ENCODE measurements around the gene DDX51. TPM values are rescaled to one million over a fixed set of nuclear protein-coding genes. Genes with fewer than 3 reads are reported as not detected.

Gene DDX51
- total and polyA plus RNA-seq, 2 of the 4 experiments (the other 2 are of a cell fraction): 3.8 to 14.5 TPM

- H4K91ac ChIP-seq (ENCODE audit: insufficient read depth, low read depth, low read length): no peak overlapping the region
- ATAC-seq (ENCODE audit: low read depth): no peak
- H3K9me1 ChIP-seq (ENCODE audit: insufficient read depth, low read length): 0 out of 2 replicates have a peak, but pooled peaks cover 3% of the 10 kb centered on the region
- H3K9ac ChIP-seq (ENCODE audit: low read depth, low read length): no peak overlapping the region
- no peak for DNase-seq
- H3K4me3 ChIP-seq (ENCODE audit: insufficient read depth, low read depth, low read length): no peak overlapping the region
- H2AK5ac ChIP-seq (ENCODE audit: low read depth, low read length): no peak overlapping the region
- H2BK20ac ChIP-seq (ENCODE audit: low read depth, low read length): no peak overlapping the region
- intact Hi-C loops (cut with micrococcal nuclease) (no loop called here), dilution Hi-C loops (cut with HindIII; ENCODE audit: low sequenced_read_pairs, unreplicated experiment) (no loop called here), in situ Hi-C loops (cut with MboI; ENCODE audit: low sequenced_read_pairs) (no loop called here)
- H2AK9ac ChIP-seq (replicated peaks; ENCODE audit: low read depth, low read length, poor library complexity): no peak overlapping the region
- CTCF ChIA-PET: no interaction called here
- H4K20me1 ChIP-seq (ENCODE audit: insufficient read depth, low read length): no peaks in the 10 kb centered on the region; the same call in none of the 2 replicates
- H3K27ac ChIP-seq (ENCODE audit: insufficient read depth, low read length): no peak overlapping the region
- no peak overlapping the region for H2AFZ ChIP-seq (replicated peaks; ENCODE audit: low read length, poor library complexity)
- H3K27me3 ChIP-seq (ENCODE audit: control insufficient read depth, insufficient read depth, low read length): no peaks in the 10 kb centered on the region
- no peak overlapping the region for H4K8ac ChIP-seq (ENCODE audit: low read depth in 2 of 2, low read length in 2 of 2)
- H3K56ac ChIP-seq (ENCODE audit: extremely low read depth, insufficient read depth, low read length): no peak overlapping the region
- H3K14ac ChIP-seq (replicated peaks; ENCODE audit: low read depth, low read length): no peak overlapping the region
- H3K4me2 ChIP-seq (ENCODE audit: low read depth, low read length): no peak overlapping the region
- H3K79me1 ChIP-seq (ENCODE audit: low read depth in 1 of 2, low read length in 2 of 2): peaks cover 0 to 10% of the 10 kb centered on the region in 2 experiments; a peak in 2 of 4 replicates
- H3K23ac ChIP-seq (ENCODE audit: low read depth, low read length): no peak overlapping the region
- WGBS, 2 experiments (ENCODE audit: extremely low coverage in 2 of 2, insufficient read length in 1 of 2): 40% methylated on average over 1 of the region's 9 CpGs; no CpG with 5 or more reads in 1 of the 2 experiments
- H3K4me1 ChIP-seq (ENCODE audit: control insufficient read depth, insufficient read depth, low read length): peaks cover 2% of the 10 kb centered on the region; the same call in 1 of the 2 replicates
- H2BK120ac ChIP-seq (ENCODE audit: low read depth, low read length): no peak overlapping the region
- no peak overlapping the region for H4K5ac ChIP-seq (ENCODE audit: low read depth, low read length)
- H3K4ac ChIP-seq (ENCODE audit: low read depth, low read length): no peak overlapping the region
- peaks cover 14% of the 10 kb centered on the region; the same call in 1 of the 2 replicates for H3K36me3 ChIP-seq (ENCODE audit: control insufficient read depth, insufficient read depth, low read length)
- POLR2A ChIA-PET (ENCODE audit: unreplicated experiment): no interaction called here
- no peak overlapping the region for H2BK5ac ChIP-seq (ENCODE audit: low read depth, low read length, poor library complexity, severe bottlenecking)
- H3K18ac ChIP-seq (ENCODE audit: low read depth, low read length): no peak overlapping the region
- H2BK15ac ChIP-seq (ENCODE audit: low read depth, low read length): no peak overlapping the region
- TF ChIP-seq ELK1 (IDR thresholded peaks at IDR 0.05; ENCODE audit: borderline replicate concordance, low read depth, low read length) (no peak), RFX5 (IDR thresholded peaks at IDR 0.05; ENCODE audit: low read depth, low read length) (no peak), CEBPB (IDR thresholded peaks at IDR 0.05; ENCODE audit: low read depth, low read length) (no peak), POLR2A (IDR thresholded peaks at IDR 0.05; ENCODE audit: low read depth, low read length) (no peak), BHLHE40 (IDR thresholded peaks at IDR 0.05; ENCODE audit: low read depth, low read length) (no peak), MAFK (IDR thresholded peaks at IDR 0.05; ENCODE audit: low read depth, low read length) (no peak), SMC3 (IDR thresholded peaks at IDR 0.05; ENCODE audit: low read depth, low read length) (no peak), USF2 (IDR thresholded peaks at IDR 0.05; ENCODE audit: low read depth, low read length) (no peak), FOS (IDR thresholded peaks at IDR 0.05; ENCODE audit: low read depth, low read length) (no peak), MAZ (IDR thresholded peaks at IDR 0.05; ENCODE audit: borderline replicate concordance, low read depth, low read length) (no peak), MXI1 (IDR thresholded peaks at IDR 0.05; ENCODE audit: borderline replicate concordance, low read depth, low read length) (no peak), RAD21 (IDR thresholded peaks at IDR 0.05; ENCODE audit: low read length) (no peak), CTCF (conservative IDR thresholded peaks at IDR 0.05; ENCODE audit: low read depth, low read length) (no peak), CHD1 (IDR thresholded peaks at IDR 0.05; ENCODE audit: low read depth, low read length) (no peak), RCOR1 (IDR thresholded peaks at IDR 0.05; ENCODE audit: insufficient replicate concordance, low read length) (no peak), NFE2L2 (IDR thresholded peaks at IDR 0.05; ENCODE audit: low read depth, low read length) (no peak)
- no TSS peak for BruUV-seq (replicated peaks)
- no peaks in the 10 kb centered on the region for H3K9me3 ChIP-seq (ENCODE audit: control insufficient read depth, insufficient read depth, low read length)
Measured at GRCh38 chr12:132102297-132102696, 41.8 kb downstream of the DDX51 start.
